Stomach (tissue), 9 donors: ENCODE data around the gene CCND3. TPM values are rescaled to one million over a fixed set of nuclear protein-coding genes. Genes with fewer than 3 reads are reported as not detected.

Source experiments
- DNase-seq, 2 donors: peaks; one replicate each; pipeline versions ENCODE4 v3.0.0 to v3.0.0-alpha.2; 2013 to 2019
- H3K27ac ChIP-seq, 5 donors: fragments of 200-600 bp in 4 of 5; sonication (generic) in 4 of 5; one replicate each; pipeline ENCODE4 v1.5.1; 2013 to 2019; ENCODE audit warnings: mild to moderate bottlenecking in 1 of 5, moderate library complexity in 1 of 5
- H3K27me3 ChIP-seq, 3 donors: fragments of 200-600 bp; sonication (generic); one replicate each; pipeline ENCODE4 v1.5.1; 2017 to 2019; ENCODE audit warnings: mixed run types in 1 of 3
- H3K36me3 ChIP-seq, 4 donors: fragments of 200-600 bp; sonication (generic); 1 replicate in 3 of 4; 2 replicates in 1 of 4; pipeline ENCODE4 v1.5.1; 2016 to 2019
- H3K4me1 ChIP-seq, 4 donors: fragments of 200-600 bp; sonication (generic); one replicate each; pipeline ENCODE4 v1.5.1; 2016 to 2019
- H3K4me3 ChIP-seq, 4 donors: fragments of 200-600 bp; sonication (generic) in 3 of 4; one replicate each; pipeline ENCODE4 v1.5.1; 2016 to 2019; ENCODE audit warnings: mild to moderate bottlenecking in 1 of 4
- H3K9me3 ChIP-seq, 4 donors: fragments of 200-600 bp; sonication (generic); one replicate each; pipeline ENCODE4 v1.5.1; 2016 to 2019
- CTCF ChIP-seq, 7 experiments: fragments of 450-650 bp in 4 of 7; fragments of 200-600 bp in 3 of 7; sonication (generic) in 3 of 7; IDR thresholded peaks; one replicate each; pipeline ENCODE4 v1.5.1; 2016 to 2019; ENCODE audit warnings: antibody characterized with exemption in 7 of 7, control low read depth in 2 of 7, mild to moderate bottlenecking in 1 of 7
- EP300 ChIP-seq: sonication (generic); formaldehyde crosslinking; IDR thresholded peaks from one replicate; pipeline ENCODE4 v1.6.1; 2017; ENCODE audit warnings: antibody characterized with exemption
- POLR2A ChIP-seq, 4 donors: fragments of 450-650 bp; IDR thresholded peaks; one replicate each; pipeline ENCODE4 v1.6.1; 2016; ENCODE audit warnings: antibody characterized with exemption in 4 of 4, control low read depth in 2 of 4, mild to moderate bottlenecking in 1 of 4, moderate library complexity in 1 of 4
- POLR2AphosphoS5 ChIP-seq, 3 donors: sonication (generic); formaldehyde crosslinking; IDR thresholded peaks; one replicate each; pipeline ENCODE4 v1.6.1; 2016; ENCODE audit warnings: antibody characterized with exemption in 3 of 3
- WGBS, 5 donors: extraction: QIAGEN DNeasy Blood & Tissue Kit in 3 of 5; methylation state at CpG; one replicate each; pipeline versions ENCODE4 v1.1.5 to v1.1.7; 2013 to 2018; 5-methylcytosine and 5-hydroxymethylcytosine counted together
- intact Hi-C: fragments of 100-400 bp; cut with DNase I; formaldehyde crosslinking; loops from one replicate; pipeline ENCODE4 v1.15.1; 2023; ENCODE audit warnings: low total_unique reads
- polyA plus RNA-seq, 3 donors: library from polyadenylated mRNA; stranded (reverse); fragments of 200-250 nt; gene quantifications; one replicate each; pipeline ENCODE4 v1.2.3, GENCODE V29; 2013
- total RNA-seq, 5 donors: library from RNA; depleted of rRNA; stranded (reverse); fragments of >200 nt; gene quantifications; one replicate each; pipeline versions ENCODE4 v1.1.0 to v1.2.3, GENCODE V29; 2014 to 2016
- donor health status: healthy with polysubstance abuse.
- donor health status: Bipolar disorder and iron deficiency.
- donor health status: healthy.

CCND3 gene
- total and polyA plus RNA-seq, 8 donors = 40.6 to 193 (median 76.5) TPM

- WGBS, 5 donors = 12 to 21% (median 12%) methylated on average over 12 to 27 of the region's 27 CpGs
- H3K27ac ChIP-seq = peak overlapping the region; percentile 2 to 91 (median 89)
- H3K4me1 ChIP-seq = peaks cover 29 to 71% (median 64%) of the 10 kb centered on the region in 4 donors
- no peak for TF ChIP-seq POLR2A (IDR thresholded peaks at IDR 0.05)
- no peak for TF ChIP-seq POLR2AphosphoS5 (IDR thresholded peaks at IDR 0.05)
- TF ChIP-seq CTCF (IDR thresholded peaks at IDR 0.05) = no peak
- no peak for TF ChIP-seq EP300
- no peaks in the 10 kb centered on the region for H3K27me3 ChIP-seq
- peak overlapping the region; percentile 66 to 90 (median 84) for H3K4me3 ChIP-seq
- H3K9me3 ChIP-seq = no peaks in the 10 kb centered on the region
- H3K36me3 ChIP-seq = peaks cover 8 to 26% (median 20%) of the 10 kb centered on the region in 4 donors
- intact Hi-C loops = loop anchor here (10.0 kb wide), 1 partner anchor 105 kb away; no protein-coding TSS in a partner anchor
- DNase-seq = peak; percentile 27 to 69
Observed at GRCh38 chr6:41939848-41940758, 1.5 kb downstream of the CCND3 start.

GRCh38 chr6:41939176-41939847, 2.3 kb downstream of the CCND3 start:
- peak; percentile 30 to 61 for DNase-seq
- no peaks in the 10 kb centered on the region for H3K27me3 ChIP-seq
- peak overlapping the region in 2 of 4 donors; percentile 21 to 86 for H3K4me3 ChIP-seq
- peaks cover 29 to 75% (median 65%) of the 10 kb centered on the region in 4 donors for H3K4me1 ChIP-seq
- intact Hi-C loops = loop anchor here (10.0 kb wide), 1 partner anchor 105 kb away; no protein-coding TSS in a partner anchor
- peaks cover 14 to 34% (median 28%) of the 10 kb centered on the region in 4 donors for H3K36me3 ChIP-seq
- 53 to 66% (median 56%) methylated on average over 10 to 11 of the region's 11 CpGs for WGBS, 5 donors
- peak overlapping the region in 4 of 5 donors; percentile 89 to 91 (median 90) for H3K27ac ChIP-seq
- no peaks in the 10 kb centered on the region for H3K9me3 ChIP-seq
- TF ChIP-seq EP300 (no peak), POLR2A (IDR thresholded peaks at IDR 0.05) (no peak), POLR2AphosphoS5 (IDR thresholded peaks at IDR 0.05) (no peak), CTCF (IDR thresholded peaks at IDR 0.05) (no peak)

- H3K27ac ChIP-seq = peak overlapping the region; percentile 11 to 91 (median 89)
- H3K9me3 ChIP-seq = no peaks in the 10 kb centered on the region
- no peak for DNase-seq
- H3K36me3 ChIP-seq = peaks cover 20 to 40% (median 34%) of the 10 kb centered on the region in 4 donors
- H3K4me3 ChIP-seq = peak overlapping the region in 2 of 4 donors; percentile 5 to 21
- TF ChIP-seq CTCF (IDR thresholded peaks at IDR 0.05) = no peak
- no peak for TF ChIP-seq POLR2AphosphoS5 (IDR thresholded peaks at IDR 0.05)
- TF ChIP-seq POLR2A (IDR thresholded peaks at IDR 0.05) = no peak
- TF ChIP-seq EP300 = no peak
- H3K4me1 ChIP-seq = peaks cover 29 to 75% (median 65%) of the 10 kb centered on the region in 4 donors
- no peaks in the 10 kb centered on the region for H3K27me3 ChIP-seq
- intact Hi-C loops = loop anchor here (10.0 kb wide), 1 partner anchor 106 kb away; no protein-coding TSS in a partner anchor
- 60 to 76% (median 73%) methylated on average over 5 of the region's 5 CpGs for WGBS, 5 donors
Observed at GRCh38 chr6:41938590-41939175, 2.9 kb downstream of the CCND3 start.
